SU-DHL-6 (cell line): ENCODE data around the gene CARMIL1.

ENCODE experiments used
- H2AFZ ChIP-seq: fragments of 200-600 bp; sonication (generic); 2 replicates; pipeline ENCODE4 v1.6.1; 2014; ENCODE audit warnings: low read depth, mild to moderate bottlenecking, moderate library complexity, mixed read lengths, antibody characterized with exemption, low read length; ENCODE audit not compliant: severe bottlenecking
- H3F3A ChIP-seq: fragments of 200-600 bp; shearing (Covaris generic); 2 replicates; pipeline ENCODE4 v1.6.0; 2016; ENCODE audit warnings: antibody characterized with exemption, mild to moderate bottlenecking; ENCODE audit not compliant: insufficient read depth
- H3K27ac ChIP-seq: fragments of 200-600 bp; sonication (generic); 2 replicates; pipeline ENCODE4 v1.5.1; 2016; ENCODE audit warnings: low read depth, mild to moderate bottlenecking, low read length, moderate library complexity, mixed read lengths
- H3K27me3 ChIP-seq: fragments of 200-600 bp; sonication (generic), shearing (Covaris generic); 2 replicates; pipeline ENCODE4 v1.6.0; 2014; ENCODE audit warnings: mild to moderate bottlenecking, low read length
- H3K36me3 ChIP-seq: fragments of 200-600 bp; sonication (generic); 2 replicates; pipeline ENCODE4 v1.6.1; 2014; ENCODE audit warnings: mild to moderate bottlenecking, low read length, mixed read lengths
- H3K4me2 ChIP-seq: fragments of 300-600, 200-600 bp; shearing (Covaris generic), sonication (generic); 2 replicates; pipeline ENCODE4 v1.6.0; 2014; ENCODE audit warnings: low read length, low read depth, mild to moderate bottlenecking; ENCODE audit not compliant: poor library complexity, severe bottlenecking
- H3K4me3 ChIP-seq: fragments of 200-600 bp; sonication (generic); 2 replicates; pipeline ENCODE4 v1.5.1; 2014; ENCODE audit warnings: antibody characterized with exemption, low read length, mild to moderate bottlenecking, mixed read lengths; ENCODE audit not compliant: insufficient read depth, poor library complexity, severe bottlenecking
- H3K79me2 ChIP-seq: fragments of 200-600 bp; sonication (generic); 2 replicates; pipeline ENCODE4 v1.6.1; 2014; ENCODE audit warnings: mild to moderate bottlenecking, low read length, moderate library complexity; ENCODE audit not compliant: insufficient read depth
- H3K9ac ChIP-seq: fragments of 200-600 bp; sonication (generic); 2 replicates; pipeline ENCODE4 v1.7.0; 2014; ENCODE audit warnings: mild to moderate bottlenecking, low read length
- H3K9me2 ChIP-seq: fragments of 200-600 bp; sonication (generic); replicated peaks from 2 replicates; pipeline ENCODE4 v1.6.1; 2014; ENCODE audit warnings: low read length; ENCODE audit not compliant: insufficient read depth
- H3K9me3 ChIP-seq: fragments of 200-600 bp; sonication (generic); 2 replicates; pipeline ENCODE4 v1.6.1; 2014; ENCODE audit warnings: low read length, mixed read lengths; ENCODE audit not compliant: insufficient read depth
- H4K20me1 ChIP-seq: fragments of 200-600 bp; sonication (generic); 2 replicates; pipeline ENCODE4 v1.6.1; 2014; ENCODE audit warnings: low read depth, mild to moderate bottlenecking, antibody characterized with exemption, low read length, moderate library complexity, mixed read lengths
- CTCF ChIP-seq: fragments of 200-600 bp; sonication (generic); IDR thresholded peaks from one replicate; pipeline ENCODE4 v1.5.1; 2017; ENCODE audit warnings: antibody characterized with exemption, mild to moderate bottlenecking, low read length, moderate library complexity; ENCODE audit not compliant: insufficient read depth, poor library complexity, severe bottlenecking
- EZH2phosphoT487 ChIP-seq: fragments of 200-600 bp; sonication (generic), shearing (Covaris generic); conservative IDR thresholded peaks from 2 replicates; pipeline ENCODE4 v1.6.1; 2018; ENCODE audit warnings: mild to moderate bottlenecking, antibody characterized with exemption, low read length, moderate library complexity, mixed read lengths

The CARMIL1 gene

GRCh38 chr6:25630508-25631278 lies 351.5 kb downstream of the CARMIL1 start:
- H3K9ac ChIP-seq: no peak overlapping the region
- no peaks in the 10 kb centered on the region for H3F3A ChIP-seq
- TF ChIP-seq CTCF (no peak), EZH2phosphoT487 (no peak)
- no peak overlapping the region for H3K4me2 ChIP-seq
- no peaks in the 10 kb centered on the region for H3K9me3 ChIP-seq
- no peaks in the 10 kb centered on the region for H3K79me2 ChIP-seq
- no peak overlapping the region for H2AFZ ChIP-seq
- no peaks in the 10 kb centered on the region for H3K9me2 ChIP-seq
- H3K27ac ChIP-seq: no peak overlapping the region
- H3K27me3 ChIP-seq: no peaks in the 10 kb centered on the region
- H3K4me3 ChIP-seq: no peak overlapping the region
- H3K36me3 ChIP-seq: no peaks in the 10 kb centered on the region
- H4K20me1 ChIP-seq: no peaks in the 10 kb centered on the region

GRCh38 chr6:25635886-25636317 lies 356.7 kb downstream of the CARMIL1 start:
- Histone ChIP-seq H3K4me2 (no peak overlapping the region), H4K20me1 (no peaks in the 10 kb centered on the region), H3K4me3 (no peak overlapping the region), H2AFZ (no peak overlapping the region), H3K27ac (no peak overlapping the region), H3K9me3 (no peaks in the 10 kb centered on the region), H3K79me2 (no peaks in the 10 kb centered on the region), H3K9ac (no peak overlapping the region), H3F3A (no peaks in the 10 kb centered on the region), H3K9me2 (no peaks in the 10 kb centered on the region), H3K36me3 (no peaks in the 10 kb centered on the region), H3K27me3 (no peaks in the 10 kb centered on the region)
- TF ChIP-seq CTCF (no peak), EZH2phosphoT487 (no peak)

- H3K4me2 ChIP-seq: no peak overlapping the region
- no peaks in the 10 kb centered on the region for H3K9me3 ChIP-seq
- no peaks in the 10 kb centered on the region for H3F3A ChIP-seq
- no peak overlapping the region for H3K27ac ChIP-seq
- no peaks in the 10 kb centered on the region for H3K27me3 ChIP-seq
- no peaks in the 10 kb centered on the region for H4K20me1 ChIP-seq
- H3K79me2 ChIP-seq: no peaks in the 10 kb centered on the region
- TF ChIP-seq CTCF (no peak), EZH2phosphoT487 (no peak)
- H3K4me3 ChIP-seq: no peak overlapping the region
- H2AFZ ChIP-seq: no peak overlapping the region
- no peaks in the 10 kb centered on the region for H3K9me2 ChIP-seq
- no peaks in the 10 kb centered on the region for H3K36me3 ChIP-seq
- no peak overlapping the region for H3K9ac ChIP-seq
These were observed 358.0 kb downstream of the CARMIL1 start for GRCh38 chr6:25637211-25637610.
